K562 (cell line): ENCODE data around the gene PRR15. TPM values are rescaled to one million over a fixed set of nuclear protein-coding genes. Genes with fewer than 3 reads are reported as not detected.

Experiments used
- ATAC-seq: fragments of 200-7000 bp; cut with Tn5 transposase; 3 replicates; pipeline ENCODE4 v1.9.1; 2020; ENCODE audit warnings: moderate library complexity
- BruUV-seq: library from RNA; stranded (reverse); fragments of 400-500 nt; replicated peaks from 2 replicates; lab custom pipeline; 2021; lab: Mats Ljungman, UMichigan
- CTCF ChIA-PET: fragments of 300-600 bp; formaldehyde crosslinking; extraction: SDS; loops from one replicate; lab custom pipeline; 2021; ENCODE audit warnings: low intra/inter-chr PET ratio; lab: Yijun Ruan, JAX
- POLR2A ChIA-PET: fragments of 300-600, 350-650 bp; sonication (Branson Sonifier 250); formaldehyde crosslinking; extraction: SDS; loops from one replicate; lab custom pipeline; 2021; ENCODE audit warnings: antibody characterized with exemption, inconsistent platforms; lab: Yijun Ruan, JAX
- DNase-seq, 4 experiments: peaks; one replicate each; pipeline versions ENCODE4 v3.0.0 to v3.0.0-alpha.2; 2011 to 2018; ENCODE audit warnings: low spot score in 3 of 4, mixed read lengths in 3 of 4; ENCODE audit errors: extremely low read depth in 1 of 4
- FAIRE-seq: peaks from 2 replicates; lab custom pipeline; 2011; peaks lifted over from hg19 to GRCh38; lab: Jason Lieb, UNC
- H2AFZ ChIP-seq: 2 replicates; pipeline ENCODE4 v1.6.0; 2011; ENCODE audit warnings: low read depth, low read length, control low read depth, inconsistent platforms
- H3K27ac ChIP-seq: fragments of 200-600 bp; 3 replicates; pipeline ENCODE4 v1.8.0; 2011; ENCODE audit warnings: low read depth, mild to moderate bottlenecking, control low read depth, inconsistent platforms, low read length, moderate library complexity, mixed read lengths; ENCODE audit errors: extremely low read depth
- H3K27me3 ChIP-seq, 2 experiments: fragments of 300-600 bp in 1 of 2; 2 replicates in 1 of 2; 3 replicates in 1 of 2; pipeline versions ENCODE4 v1.6.0 to v1.8.0; 2011; ENCODE audit warnings: inconsistent platforms in 2 of 2, low read length in 2 of 2, mild to moderate bottlenecking in 1 of 2, mixed read lengths in 1 of 2, moderate library complexity in 1 of 2; ENCODE audit not compliant: control insufficient read depth in 2 of 2, insufficient read depth in 2 of 2
- H3K36me3 ChIP-seq: fragments of 300-600 bp; 3 replicates; pipeline ENCODE4 v1.8.0; 2011; ENCODE audit warnings: mild to moderate bottlenecking, low read length, inconsistent platforms; ENCODE audit not compliant: control insufficient read depth, insufficient read depth
- H3K4me1 ChIP-seq, 2 experiments: fragments of 200-600 bp in 1 of 2; replicated peaks in 1 of 2; 2 replicates in 1 of 2; 3 replicates in 1 of 2; pipeline versions ENCODE4 v1.5.1 to v1.8.0; 2011; ENCODE audit warnings: inconsistent platforms in 2 of 2, low read length in 2 of 2, mild to moderate bottlenecking in 1 of 2, mixed read lengths in 1 of 2, moderate library complexity in 1 of 2; ENCODE audit not compliant: control insufficient read depth in 2 of 2, insufficient read depth in 2 of 2
- H3K4me2 ChIP-seq: 2 replicates; pipeline ENCODE4 v1.6.1; 2011; ENCODE audit warnings: low read length, control low read depth, inconsistent platforms, mixed read lengths; ENCODE audit not compliant: insufficient read depth
- H3K4me3 ChIP-seq: fragments of 200-600 bp; sonication (generic), shearing (Covaris generic); 2 replicates; pipeline ENCODE4 v1.5.1; 2016; ENCODE audit warnings: control low read depth, inconsistent platforms
- H3K79me2 ChIP-seq: fragments of 200-600 bp; 3 replicates; pipeline ENCODE4 v1.8.0; 2011; ENCODE audit warnings: low read length, inconsistent platforms; ENCODE audit not compliant: control insufficient read depth, insufficient read depth
- H3K9ac ChIP-seq, 2 experiments: 2 replicates each; pipeline versions ENCODE4 v1.6.0 to v1.6.1; 2011; ENCODE audit warnings: low read depth in 2 of 2, low read length in 2 of 2, control low read depth in 1 of 2, inconsistent platforms in 1 of 2, mild to moderate bottlenecking in 1 of 2, mixed read lengths in 1 of 2; ENCODE audit not compliant: insufficient read depth in 1 of 2
- H3K9me1 ChIP-seq: one replicate; pipeline ENCODE4 v1.6.0; 2011; ENCODE audit warnings: inconsistent platforms, mild to moderate bottlenecking, low read length, moderate library complexity; ENCODE audit not compliant: control insufficient read depth, insufficient read depth
- H3K9me3 ChIP-seq: replicated peaks from 2 replicates; pipeline ENCODE4 v1.5.1; 2011; ENCODE audit warnings: low read depth, low read length, inconsistent platforms; ENCODE audit not compliant: control insufficient read depth, insufficient read depth
- H4K20me1 ChIP-seq: replicated peaks from 2 replicates; pipeline ENCODE4 v1.6.1; 2011; ENCODE audit warnings: low read length, inconsistent platforms, mixed read lengths; ENCODE audit not compliant: control insufficient read depth, insufficient read depth
- CREBBP ChIP-seq: IDR thresholded peaks from one replicate; pipeline ENCODE4 v1.6.1; 2012; ENCODE audit warnings: low read depth, mild to moderate bottlenecking, control low read depth, inconsistent platforms, low read length
- MIER1 ChIP-seq: fragments of 450-650 bp; IDR thresholded peaks from 2 replicates; pipeline ENCODE4 v1.6.1; 2016; ENCODE audit warnings: antibody characterized with exemption, mild to moderate bottlenecking, low read depth
- PHF20 ChIP-seq: fragments of 450-650 bp; IDR thresholded peaks from 2 replicates; pipeline ENCODE4 v1.6.1; 2018; ENCODE audit not compliant: partially characterized antibody
- POLR2B ChIP-seq: fragments of 450-650 bp; IDR thresholded peaks from 2 replicates; pipeline ENCODE4 v1.6.1; 2018; ENCODE audit warnings: low read depth; ENCODE audit not compliant: partially characterized antibody
- U2AF1 ChIP-seq: fragments of 200-400 bp; formaldehyde crosslinking; optimal IDR thresholded peaks from 2 replicates; pipeline ENCODE3; 2017; ENCODE audit warnings: mild to moderate bottlenecking, low read depth, low read length, moderate library complexity
- WGBS: fragments of 100-300 bp; shearing (Covaris generic); methylation state at CpG from one replicate; pipeline ENCODE4 v1.1.6; 2016; ENCODE audit warnings: low coverage, mixed read lengths; ENCODE audit not compliant: insufficient coverage; ENCODE audit errors: missing lambda C conversion rate; 5-methylcytosine and 5-hydroxymethylcytosine counted together
- in situ Hi-C: fragments of 300-500 bp; cut with MboI; formaldehyde crosslinking; loops from 4 replicates; pipeline ENCODE4 v1.15.0; 2018; ENCODE audit warnings: inconsistent platforms, mixed read lengths
- intact Hi-C: fragments of 100-400 bp; cut with micrococcal nuclease; formaldehyde crosslinking; loops from 2 replicates; pipeline ENCODE4 v1.14.2; 2022
- polyA plus RNA-seq, 8 experiments: library from polyadenylated mRNA; depleted of rRNA in 4 of 8; stranded (reverse) in 5 of 8; unstranded in 3 of 8; fragments of >200 nt; fragmentation: Nextera tagmentation in 2 of 8; fragmentation: Illumina TruSeq in 1 of 8; extraction: Ambion mirVana in 2 of 8; extraction: Trizol in 1 of 8; gene quantifications; 2 replicates each; pipeline versions ENCODE4 v1.2.1 to v1.2.3, GENCODE V29; 2011 to 2014; ENCODE audit warnings: inconsistent platforms in 1 of 8, missing spikeins in 1 of 8
- total RNA-seq, 7 experiments: library from RNA; depleted of rRNA in 6 of 7; stranded (reverse); fragments of >200 nt in 6 of 7; fragmentation: Illumina TruSeq in 2 of 7; extraction: Trizol in 2 of 7; gene quantifications; 2 replicates each; pipeline versions ENCODE4 v1.2.1 to v1.2.3, GENCODE V29; 2011 to 2021; ENCODE audit warnings: low replicate concordance in 1 of 7
- TF ChIP-seq, protein P1 (sequence below): sonication (generic); formaldehyde crosslinking; IDR thresholded peaks from 2 replicates; pipeline ENCODE4 v1.8.0; 2022; ENCODE audit warnings: missing genetic modification reagents, mild to moderate bottlenecking, moderate library complexity, borderline replicate concordance

Gene PRR15
- total and polyA plus RNA-seq, 9 of the 15 experiments (the other 6 are each of a cell fraction or from before 2014, with no cell fraction given) = not detected

DNA sequence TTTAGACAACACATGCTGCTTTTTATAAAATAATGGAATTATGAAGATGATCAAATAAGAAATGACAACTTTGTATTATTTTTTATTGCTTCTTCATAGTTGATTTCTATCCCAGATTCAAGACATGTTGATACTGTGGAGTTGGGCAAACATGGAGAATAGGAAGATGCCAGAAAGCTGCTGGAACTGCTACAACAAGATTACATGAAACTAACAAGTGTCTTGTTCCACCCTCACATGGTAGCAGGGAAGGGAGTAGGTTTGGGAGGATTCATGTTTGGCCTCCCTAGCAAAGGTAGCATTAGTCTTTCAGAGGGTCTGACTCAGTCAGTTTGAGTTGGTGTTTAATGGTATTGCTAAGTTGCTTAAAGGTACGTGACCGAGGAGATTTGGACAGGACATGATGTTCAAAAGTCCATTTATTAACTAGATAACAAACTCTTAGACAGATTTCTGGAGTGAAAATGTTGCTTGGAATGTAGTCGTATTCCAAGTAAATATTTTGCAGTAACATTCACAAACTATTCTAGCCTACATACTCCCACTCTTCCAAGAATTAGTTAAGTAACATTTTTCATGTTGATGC lies 33.1 kb downstream of the PRR15 start (continued):
- no peak for TF ChIP-seq MIER1
- TF ChIP-seq CREBBP = no peak
- no peak for TF ChIP-seq PHF20
- no peak for TF ChIP-seq U2AF1

DNA sequence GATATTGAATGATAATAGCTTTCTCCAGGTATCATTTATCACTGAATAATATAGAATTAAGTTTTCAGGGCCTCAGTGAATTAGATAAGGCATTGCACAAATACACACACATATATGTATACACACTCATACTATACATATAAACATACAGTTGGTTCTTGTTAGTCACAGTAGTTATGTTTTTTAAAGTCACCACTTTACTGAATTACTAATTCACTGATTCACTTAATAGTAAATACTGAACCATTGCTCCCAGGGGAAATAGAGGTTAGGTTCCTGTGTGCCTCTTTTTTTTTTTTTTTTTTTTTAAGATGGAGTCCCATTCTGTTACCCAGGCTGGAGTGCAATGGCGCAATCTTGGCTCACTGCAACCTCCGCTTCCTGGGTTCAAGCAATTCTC lies 33.6 kb downstream of the PRR15 start:
- no TSS peak for BruUV-seq
- Histone ChIP-seq H3K36me3 (no peaks in the 10 kb centered on the region), H3K27ac (no peak overlapping the region), H3K9me3 (no peaks in the 10 kb centered on the region), H3K4me1 (no peaks in the 10 kb centered on the region), H3K9ac (no peak overlapping the region), H3K79me2 (no peaks in the 10 kb centered on the region), H2AFZ (no peak overlapping the region), H3K9me1 (no peaks in the 10 kb centered on the region), H3K27me3 (no peaks in the 10 kb centered on the region; a peak in 1 of 5 replicates), H3K4me2 (no peak overlapping the region), H4K20me1 (no peaks in the 10 kb centered on the region), H3K4me3 (no peak overlapping the region)
- TF ChIP-seq POLR2B = no peak
- TF ChIP-seq, protein P1, sequence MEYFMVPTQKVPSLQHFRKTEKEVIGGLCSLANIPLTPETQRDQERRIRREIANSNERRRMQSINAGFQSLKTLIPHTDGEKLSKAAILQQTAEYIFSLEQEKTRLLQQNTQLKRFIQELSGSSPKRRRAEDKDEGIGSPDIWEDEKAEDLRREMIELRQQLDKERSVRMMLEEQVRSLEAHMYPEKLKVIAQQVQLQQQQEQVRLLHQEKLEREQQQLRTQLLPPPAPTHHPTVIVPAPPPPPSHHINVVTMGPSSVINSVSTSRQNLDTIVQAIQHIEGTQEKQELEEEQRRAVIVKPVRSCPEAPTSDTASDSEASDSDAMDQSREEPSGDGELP = no peak
- ChIA-PET CTCF (no interaction called here), POLR2A (no interaction called here)
- no peak for DNase-seq
- intact Hi-C loops (no loop called here), in situ Hi-C loops (no loop called here)
- no peak for FAIRE-seq
- WGBS = 75% methylated on average over 2 of the region's 2 CpGs
- no peak for ATAC-seq
